ENCODE measurements around the gene LSAMP. TPM values are rescaled to one million over a fixed set of nuclear protein-coding genes. Genes with fewer than 3 reads are reported as not detected.

LSAMP gene
- total RNA-seq, 1 experiment from 2014 or later, result not detected

DNA sequence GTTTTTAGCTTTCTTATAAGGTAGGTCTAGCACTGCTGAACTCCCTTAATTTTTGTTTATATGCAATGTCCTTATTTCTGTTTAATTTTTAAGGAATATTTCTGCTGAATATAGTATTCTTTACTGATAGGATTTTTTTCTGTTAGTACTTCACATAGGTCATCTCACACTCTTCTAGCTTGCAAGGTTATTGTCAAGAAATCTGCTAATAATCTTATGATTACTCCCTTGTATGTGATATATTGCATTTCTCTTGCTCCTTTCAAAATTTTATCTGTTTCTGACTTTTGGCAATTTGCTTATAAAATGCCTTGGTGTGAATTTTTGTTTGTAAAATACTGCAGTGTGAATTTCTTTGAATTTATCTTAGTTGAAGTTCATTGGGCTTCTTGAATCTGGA, 523.6 kb downstream of the LSAMP start:
- H3K36me3 ChIP-seq (ENCODE audit: control insufficient read depth, insufficient read depth, low read length), result no peaks in the 10 kb centered on the region
- TF ChIP-seq, protein P1, sequence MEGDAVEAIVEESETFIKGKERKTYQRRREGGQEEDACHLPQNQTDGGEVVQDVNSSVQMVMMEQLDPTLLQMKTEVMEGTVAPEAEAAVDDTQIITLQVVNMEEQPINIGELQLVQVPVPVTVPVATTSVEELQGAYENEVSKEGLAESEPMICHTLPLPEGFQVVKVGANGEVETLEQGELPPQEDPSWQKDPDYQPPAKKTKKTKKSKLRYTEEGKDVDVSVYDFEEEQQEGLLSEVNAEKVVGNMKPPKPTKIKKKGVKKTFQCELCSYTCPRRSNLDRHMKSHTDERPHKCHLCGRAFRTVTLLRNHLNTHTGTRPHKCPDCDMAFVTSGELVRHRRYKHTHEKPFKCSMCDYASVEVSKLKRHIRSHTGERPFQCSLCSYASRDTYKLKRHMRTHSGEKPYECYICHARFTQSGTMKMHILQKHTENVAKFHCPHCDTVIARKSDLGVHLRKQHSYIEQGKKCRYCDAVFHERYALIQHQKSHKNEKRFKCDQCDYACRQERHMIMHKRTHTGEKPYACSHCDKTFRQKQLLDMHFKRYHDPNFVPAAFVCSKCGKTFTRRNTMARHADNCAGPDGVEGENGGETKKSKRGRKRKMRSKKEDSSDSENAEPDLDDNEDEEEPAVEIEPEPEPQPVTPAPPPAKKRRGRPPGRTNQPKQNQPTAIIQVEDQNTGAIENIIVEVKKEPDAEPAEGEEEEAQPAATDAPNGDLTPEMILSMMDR (IDR thresholded peaks at IDR 0.05; ENCODE audit: insufficient read depth in 1 of 2, low read depth in 1 of 2, low read length in 1 of 2, severe bottlenecking in 1 of 2, unreplicated experiment in 1 of 2), result no peak
- ChIA-PET CTCF (no interaction called here), POLR2A (no interaction called here)
- intact Hi-C loops (cut with micrococcal nuclease; ENCODE audit: unreplicated experiment), result no loop called here
- no peaks in the 10 kb centered on the region; the same call in 1 of the 2 replicates for H3K9me3 ChIP-seq
- no peaks in the 10 kb centered on the region for H3K27me3 ChIP-seq (replicated peaks; ENCODE audit: control insufficient read depth, insufficient read depth, low read length)
- Mint-ChIP-seq H3K27me3 (ENCODE audit: insufficient read depth, unreplicated experiment) (peaks cover 3% of the 10 kb centered on the region), H3K9me3 (ENCODE audit: unreplicated experiment) (no peaks in the 10 kb centered on the region), H3K36me3 (ENCODE audit: insufficient read depth, unreplicated experiment) (no peaks in the 10 kb centered on the region), H3K4me3 (ENCODE audit: unreplicated experiment) (no peak overlapping the region), H3K27ac (ENCODE audit: unreplicated experiment) (no peak overlapping the region), H3K4me1 (ENCODE audit: low read depth, unreplicated experiment) (no peaks in the 10 kb centered on the region)
- H3K4me3 ChIP-seq (ENCODE audit: low read depth, low read length), result no peak overlapping the region
- DNase-seq, result no peak
- BruUV-seq (replicated peaks), result no TSS peak
- no peaks in the 10 kb centered on the region for H3K4me1 ChIP-seq

DNA sequence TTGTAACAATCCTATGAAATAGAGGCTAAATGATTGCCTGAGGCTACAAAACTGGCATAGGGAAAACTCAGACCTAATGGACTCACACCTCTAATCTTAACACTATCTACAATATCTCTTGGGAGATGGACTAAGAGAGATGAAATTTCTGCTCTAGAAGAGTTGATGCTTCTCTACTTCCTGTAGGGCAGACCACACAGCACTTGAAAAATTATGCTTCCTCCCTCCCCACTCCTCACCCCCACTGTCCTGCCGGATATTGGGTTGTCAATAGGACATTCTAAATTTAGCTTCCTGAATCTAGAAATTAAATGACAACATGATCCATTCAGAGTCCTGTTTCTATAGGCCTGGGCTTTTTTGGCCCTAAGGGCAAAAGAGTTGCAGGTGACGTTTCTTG, 526.4 kb downstream of the LSAMP start:
- no TSS peak for BruUV-seq (replicated peaks)
- no peaks in the 10 kb centered on the region for H3K36me3 Mint-ChIP-seq (ENCODE audit: insufficient read depth, unreplicated experiment)
- no peak overlapping the region for H3K27ac Mint-ChIP-seq (ENCODE audit: unreplicated experiment)
- Histone ChIP-seq H3K27me3 (replicated peaks; ENCODE audit: control insufficient read depth, insufficient read depth, low read length) (no peaks in the 10 kb centered on the region), H3K4me3 (ENCODE audit: low read depth, low read length) (no peak overlapping the region), H3K9me3 (no peaks in the 10 kb centered on the region; the same call in 1 of the 2 replicates), H3K4me1 (no peaks in the 10 kb centered on the region), H3K36me3 (ENCODE audit: control insufficient read depth, insufficient read depth, low read length) (no peaks in the 10 kb centered on the region)
- no peak for DNase-seq
- H3K27me3 Mint-ChIP-seq (ENCODE audit: insufficient read depth, unreplicated experiment), result peaks cover 4% of the 10 kb centered on the region
- no peaks in the 10 kb centered on the region for H3K9me3 Mint-ChIP-seq (ENCODE audit: unreplicated experiment)
- ChIA-PET CTCF (no interaction called here), POLR2A (no interaction called here)
- TF ChIP-seq, protein P1 (IDR thresholded peaks at IDR 0.05; ENCODE audit: insufficient read depth in 1 of 2, low read depth in 1 of 2, low read length in 1 of 2, severe bottlenecking in 1 of 2, unreplicated experiment in 1 of 2), result no peak
- H3K4me1 Mint-ChIP-seq (ENCODE audit: low read depth, unreplicated experiment), result no peaks in the 10 kb centered on the region
- H3K4me3 Mint-ChIP-seq (ENCODE audit: unreplicated experiment), result no peak overlapping the region
- intact Hi-C loops (cut with micrococcal nuclease; ENCODE audit: unreplicated experiment), result loop anchor here (10.0 kb wide), 1 partner anchor 94 kb away; no protein-coding TSS in a partner anchor

DNA sequence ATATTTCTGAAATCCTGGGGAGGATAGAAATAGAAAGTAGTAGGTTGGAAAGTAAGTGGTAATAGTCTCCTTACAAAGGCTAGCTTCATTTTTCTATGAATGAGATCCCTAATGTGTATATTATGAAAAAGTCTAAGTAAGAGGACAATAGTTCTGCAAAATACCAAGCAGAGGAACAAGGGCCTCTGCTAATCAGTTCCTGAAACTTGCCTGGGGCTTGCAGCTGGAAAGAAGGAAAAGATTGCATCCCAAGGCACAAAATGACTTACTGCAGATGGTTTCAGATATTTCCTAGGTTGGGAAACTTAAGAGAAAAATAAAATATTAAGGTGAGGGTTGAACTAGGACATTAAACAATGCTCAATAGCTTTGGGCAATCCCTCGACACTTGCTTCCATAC, 528.4 kb downstream of the LSAMP start:
- no peaks in the 10 kb centered on the region for H3K9me3 Mint-ChIP-seq (ENCODE audit: unreplicated experiment)
- intact Hi-C loops (cut with micrococcal nuclease; ENCODE audit: unreplicated experiment), result loop anchor here (10.0 kb wide), 1 partner anchor 92 kb away; no protein-coding TSS in a partner anchor
- no peak overlapping the region for H3K4me3 Mint-ChIP-seq (ENCODE audit: unreplicated experiment)
- Histone ChIP-seq H3K4me3 (ENCODE audit: low read depth, low read length) (no peak overlapping the region), H3K4me1 (no peaks in the 10 kb centered on the region), H3K27me3 (replicated peaks; ENCODE audit: control insufficient read depth, insufficient read depth, low read length) (no peaks in the 10 kb centered on the region), H3K9me3 (no peaks in the 10 kb centered on the region; the same call in 1 of the 2 replicates), H3K36me3 (ENCODE audit: control insufficient read depth, insufficient read depth, low read length) (no peaks in the 10 kb centered on the region)
- TF ChIP-seq, protein P1 (IDR thresholded peaks at IDR 0.05; ENCODE audit: insufficient read depth in 1 of 2, low read depth in 1 of 2, low read length in 1 of 2, severe bottlenecking in 1 of 2, unreplicated experiment in 1 of 2), result no peak
- H3K27me3 Mint-ChIP-seq (ENCODE audit: insufficient read depth, unreplicated experiment), result peaks cover 4% of the 10 kb centered on the region
- H3K27ac Mint-ChIP-seq (ENCODE audit: unreplicated experiment), result no peak overlapping the region
- no peaks in the 10 kb centered on the region for H3K4me1 Mint-ChIP-seq (ENCODE audit: low read depth, unreplicated experiment)
- ChIA-PET POLR2A (no interaction called here), CTCF (no interaction called here)
- no peaks in the 10 kb centered on the region for H3K36me3 Mint-ChIP-seq (ENCODE audit: insufficient read depth, unreplicated experiment)
- DNase-seq, result no peak
- no TSS peak for BruUV-seq (replicated peaks)

Data from Caco-2 (cell line).